Stimulated activated CD4-positive, alpha-beta T cell treated with anti-CD3 and anti-CD28 coated beads, Interleukin-12 subunit alpha, Interleukin-12 subunit beta, amount 100 ng/mL, for 48 hours (primary cell): ENCODE results near the gene ADORA2A.

Source experiments
- DNase-seq, 3 donors: peaks; one replicate each; pipeline ENCODE4 v3.0.0-alpha.2; 2020; ENCODE audit warnings: low read depth in 2 of 3, low spot score in 1 of 3

The ADORA2A gene

GRCh38 chr22:24445481-24446259 is 18.3 kb downstream of the ADORA2A start:
- no peak for DNase-seq

DNA sequence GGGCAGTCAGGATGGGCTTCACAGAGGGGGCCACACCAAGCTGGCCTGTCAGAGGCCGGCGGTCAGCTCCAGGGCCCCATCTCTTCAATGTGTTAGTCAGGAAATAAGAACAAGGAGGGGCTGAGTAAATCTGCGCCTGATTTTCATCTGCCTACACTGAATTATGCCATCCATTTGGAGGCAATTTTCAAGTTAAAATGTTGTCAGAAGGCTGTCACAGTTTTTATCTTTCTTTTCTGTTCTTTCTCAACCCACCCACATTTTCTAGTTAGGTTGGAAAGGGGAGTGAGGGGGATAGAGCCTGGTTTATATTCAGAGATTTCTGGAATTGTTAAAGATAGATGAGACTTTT is 18.8 kb downstream of the ADORA2A start:
- no peak for DNase-seq

DNA sequence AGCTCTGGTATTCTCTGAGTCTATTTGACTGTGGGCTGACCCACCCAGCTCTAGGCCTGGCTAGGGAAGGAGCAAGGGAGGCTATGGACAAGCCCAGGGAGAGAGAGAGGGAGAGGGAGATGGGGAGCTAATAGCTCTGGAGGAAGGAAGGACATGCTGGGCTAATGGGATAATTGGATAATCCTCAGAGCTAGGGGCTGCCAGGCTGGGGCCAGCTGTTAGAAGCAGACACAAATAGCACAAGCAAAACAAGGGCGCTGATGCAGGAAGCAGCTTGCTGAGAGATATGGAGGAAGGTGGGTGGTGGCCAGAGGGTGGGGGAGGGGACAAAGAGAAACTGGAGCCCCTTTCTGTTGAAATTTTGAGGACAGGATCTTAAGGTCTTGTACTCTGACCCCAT is 23.2 kb downstream of the ADORA2A start:
- no peak for DNase-seq

- no peak for DNase-seq
Observed at GRCh38 chr22:24451162-24451561, 23.8 kb downstream of the ADORA2A start.

DNA sequence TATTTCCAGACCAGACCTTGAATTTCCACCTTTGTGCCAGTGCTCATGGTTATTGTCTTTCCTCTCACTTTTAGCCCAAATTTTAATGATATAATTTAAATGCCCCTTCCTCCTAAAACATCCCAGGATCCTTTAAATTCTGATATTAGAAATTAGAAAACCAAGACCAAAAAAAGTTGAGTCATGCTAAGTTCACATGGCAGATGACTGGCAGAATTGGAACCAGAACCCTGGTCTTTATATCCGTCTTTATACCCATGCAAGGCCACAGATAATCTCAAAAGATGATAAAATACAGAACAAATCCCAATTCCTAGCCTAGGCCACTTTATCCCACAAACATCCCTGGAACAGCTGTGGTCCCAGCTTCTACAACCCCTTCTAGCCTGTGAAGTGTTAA is 26.5 kb downstream of the ADORA2A start:
- no peak for DNase-seq

DNA sequence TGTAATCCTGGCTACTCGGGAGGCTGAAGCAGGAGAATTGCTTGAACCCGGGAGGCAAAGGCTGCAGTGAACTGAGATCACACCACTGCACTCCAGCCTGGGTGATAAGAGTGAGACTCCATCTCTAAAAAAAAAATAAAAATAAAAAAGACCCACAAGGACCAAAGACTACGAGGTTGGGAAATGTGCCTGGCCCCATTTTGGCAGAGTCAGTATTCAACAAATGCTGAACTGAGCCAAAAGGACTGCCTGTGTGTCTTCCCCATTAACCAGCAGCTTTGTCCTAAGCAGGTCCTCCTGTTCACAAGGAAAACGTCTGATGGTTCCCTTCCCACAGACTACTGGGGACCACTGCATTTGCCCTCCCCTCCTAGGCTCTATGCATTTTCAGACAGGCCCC is 27.6 kb downstream of the ADORA2A start:
- DNase-seq: no peak

GRCh38 chr22:24455751-24456426 is 28.5 kb downstream of the ADORA2A start:
- no peak for DNase-seq

- DNase-seq: no peak
Observed at GRCh38 chr22:24457894-24458420, 30.6 kb downstream of the ADORA2A start.

DNA sequence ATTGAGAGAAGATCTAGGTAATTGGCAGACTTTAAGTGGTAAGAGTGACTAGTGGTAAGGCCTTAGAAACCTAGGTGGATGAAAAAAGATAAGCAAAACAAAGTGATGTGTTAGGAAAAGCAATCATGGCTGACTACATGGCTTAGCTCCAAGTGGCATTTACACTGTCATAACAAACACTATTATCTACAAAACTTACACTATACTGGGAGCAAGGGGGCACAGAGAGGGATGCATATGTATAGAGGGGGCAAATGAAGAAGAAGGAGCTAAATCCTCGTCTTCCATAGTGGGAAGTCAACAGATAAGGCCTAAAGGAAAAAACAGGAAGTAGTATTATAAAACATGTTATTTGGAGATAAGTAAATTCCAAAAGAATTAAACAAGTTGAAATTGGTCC is 32.5 kb downstream of the ADORA2A start:
- DNase-seq: no peak

- no peak for DNase-seq
Observed at GRCh38 chr22:24460418-24461089, 33.2 kb downstream of the ADORA2A start.

GRCh38 chr22:24463071-24463760 is 35.8 kb downstream of the ADORA2A start:
- DNase-seq: no peak

- no peak for DNase-seq
Observed at GRCh38 chr22:24465566-24465965, 38.2 kb downstream of the ADORA2A start.

GRCh38 chr22:24465975-24466374 is 38.6 kb downstream of the ADORA2A start:
- DNase-seq: no peak

GRCh38 chr22:24466716-24467328 is 39.4 kb downstream of the ADORA2A start:
- DNase-seq: no peak

GRCh38 chr22:24467340-24467739 is 39.9 kb downstream of the ADORA2A start:
- DNase-seq: no peak

DNA sequence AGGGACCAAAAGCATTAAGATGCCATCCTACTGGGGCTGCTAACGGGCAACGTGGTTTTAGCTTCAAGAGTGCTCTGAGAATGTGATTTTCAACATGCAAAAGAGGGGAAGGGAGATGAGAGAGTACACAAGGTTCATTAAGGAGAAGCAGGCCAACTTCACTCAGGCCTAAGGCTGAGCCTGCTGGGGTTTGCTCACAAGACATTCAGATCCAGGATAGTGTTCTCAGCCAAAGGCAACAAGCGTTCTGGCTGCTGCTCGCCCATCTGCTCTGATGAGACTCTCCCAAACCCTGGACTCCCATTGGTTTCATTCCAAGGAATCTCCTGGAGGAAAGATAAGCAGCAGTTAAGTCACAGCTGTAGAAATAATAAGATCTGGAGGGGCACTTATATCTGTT is 44.2 kb downstream of the ADORA2A start:
- no peak for DNase-seq

DNA sequence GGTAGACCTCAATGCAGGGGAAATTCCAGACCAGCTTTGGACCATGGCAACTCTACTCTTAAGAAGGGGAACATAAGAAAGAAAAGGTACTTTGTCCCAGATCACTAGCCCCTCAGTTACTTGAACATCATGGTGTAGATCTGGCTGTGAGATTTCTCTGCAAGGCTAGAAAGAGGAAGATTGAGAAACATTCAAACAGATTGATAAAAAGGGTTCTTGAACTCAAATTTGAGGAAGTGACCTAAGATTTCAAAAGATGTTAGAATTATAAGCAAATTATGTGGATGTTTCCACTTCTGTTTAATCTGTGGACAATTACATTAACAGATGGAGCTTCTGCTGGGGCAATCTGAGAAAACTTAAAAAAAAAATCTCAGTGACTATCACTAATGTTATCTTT is 45.9 kb downstream of the ADORA2A start:
- no peak for DNase-seq

- no peak for DNase-seq
Observed at GRCh38 chr22:24474221-24474620, 46.8 kb downstream of the ADORA2A start.

GRCh38 chr22:24474649-24475255 is 47.4 kb downstream of the ADORA2A start:
- DNase-seq: no peak

GRCh38 chr22:24481641-24482040 is 54.2 kb downstream of the ADORA2A start:
- DNase-seq: no peak

- no peak for DNase-seq
Observed at GRCh38 chr22:24482575-24482974, 55.2 kb downstream of the ADORA2A start.
